GM12891 (cell line): Measurements from ENCODE around the gene SCD5.

ENCODE experiments used
- PAX5 ChIP-seq: IDR thresholded peaks from 2 replicates; pipeline ENCODE4 v1.6.1; 2011; ENCODE audit warnings: low read length, moderate library complexity, mild to moderate bottlenecking; ENCODE audit not compliant: insufficient read depth, severe bottlenecking
- POLR2A ChIP-seq: IDR thresholded peaks from 2 replicates; pipeline ENCODE4 v1.6.1; 2011; ENCODE audit warnings: low read depth, low read length, control low read depth

DNA sequence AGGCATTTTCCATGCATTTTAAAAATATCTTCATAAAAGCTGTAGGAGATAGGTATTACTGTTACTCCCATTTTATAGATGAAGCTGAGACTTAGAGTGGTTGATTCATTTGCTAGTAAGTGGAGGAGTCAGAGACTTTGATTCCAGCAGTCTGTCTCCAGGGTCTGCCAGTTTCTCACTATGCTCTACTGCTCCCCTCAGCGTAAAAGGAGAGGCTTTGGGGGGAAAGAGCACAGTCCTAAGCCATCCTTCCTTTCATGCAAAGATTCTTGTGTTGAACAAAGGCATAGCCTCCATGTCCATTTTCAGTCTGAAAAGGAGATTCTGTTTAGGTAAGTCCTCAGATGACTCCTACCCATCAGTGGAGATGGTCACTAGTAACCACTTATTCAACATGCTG is 119.1 kb downstream of the SCD5 start:
- TF ChIP-seq POLR2A (no peak), PAX5 (no peak)
